ENCODE data around the gene TMEM18.

GRCh38 chr2:658426-658825 is 18.8 kb downstream of the TMEM18 start:
- no peak for TF ChIP-seq POLR2A (IDR thresholded peaks at IDR 0.05)
- TF ChIP-seq CTCF (IDR thresholded peaks at IDR 0.05) = no peak
